NB4 (cell line): ENCODE data around the gene TSPAN17.
A peak's percentile ranks its signal among the peaks of the same experiment; 100 is the strongest.
"Not testable (repeated sequence)": the region's sequence is repeated elsewhere in the genome, so short reads cannot be mapped to it uniquely, and the experiment has no call there.

ENCODE experiments used
- DNase-seq: peaks from one replicate; pipeline ENCODE4 v3.0.0; 2010; ENCODE audit warnings: low read depth
- H3K4me3 ChIP-seq: one replicate; pipeline ENCODE4 v1.5.1; 2011; ENCODE audit warnings: mild to moderate bottlenecking, low read depth, low read length, moderate library complexity
- CTCF ChIP-seq: IDR thresholded peaks from one replicate; pipeline ENCODE4 v1.5.1; 2012; ENCODE audit warnings: low read depth, low read length
- MAX ChIP-seq: IDR thresholded peaks from 2 replicates; pipeline ENCODE4 v1.6.1; 2011; ENCODE audit warnings: low read depth, low read length
- MYC ChIP-seq: IDR thresholded peaks from 2 replicates; pipeline ENCODE4 v1.6.1; 2011; ENCODE audit warnings: low read depth, low read length
- POLR2A ChIP-seq: IDR thresholded peaks from 2 replicates; pipeline ENCODE4 v1.6.1; 2011; ENCODE audit warnings: mild to moderate bottlenecking; ENCODE audit not compliant: insufficient read length; ENCODE audit errors: extremely low read depth

TSPAN17 gene

GRCh38 chr5:176694631-176695030 lies 47.3 kb downstream of the TSPAN17 start:
- TF ChIP-seq MAX: no peak
- TF ChIP-seq POLR2A: no peak
- TF ChIP-seq MYC: no peak
- TF ChIP-seq CTCF: no peak

DNA sequence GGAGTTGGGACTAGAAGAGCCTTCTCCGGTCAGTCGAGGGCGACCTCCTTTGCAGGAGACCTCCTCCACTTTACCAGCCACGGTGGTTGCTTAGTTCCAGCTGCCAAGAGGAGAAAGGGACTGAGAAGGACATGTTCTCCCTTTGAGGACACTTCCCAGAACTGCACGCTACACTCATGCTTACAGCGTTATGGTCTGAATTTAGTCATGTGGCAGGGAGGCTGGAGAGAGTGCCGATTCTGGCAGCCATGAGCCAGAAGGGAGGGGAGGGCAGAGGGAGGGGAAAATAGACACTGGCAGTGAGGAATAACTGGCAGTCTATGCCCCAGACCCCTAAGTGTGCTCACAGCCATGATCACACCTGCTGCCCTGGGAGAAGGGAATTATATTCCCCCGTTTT lies 47.8 kb downstream of the TSPAN17 start:
- DNase-seq: no peak
- no peak overlapping the region for H3K4me3 ChIP-seq
- TF ChIP-seq MYC: no peak
- TF ChIP-seq CTCF: no peak
- no peak for TF ChIP-seq POLR2A
- TF ChIP-seq MAX: no peak

More at GRCh38 chr5:176694631-176695030, 47.3 kb downstream of the TSPAN17 start:
- DNase-seq: no peak
- no peak overlapping the region for H3K4me3 ChIP-seq

DNA sequence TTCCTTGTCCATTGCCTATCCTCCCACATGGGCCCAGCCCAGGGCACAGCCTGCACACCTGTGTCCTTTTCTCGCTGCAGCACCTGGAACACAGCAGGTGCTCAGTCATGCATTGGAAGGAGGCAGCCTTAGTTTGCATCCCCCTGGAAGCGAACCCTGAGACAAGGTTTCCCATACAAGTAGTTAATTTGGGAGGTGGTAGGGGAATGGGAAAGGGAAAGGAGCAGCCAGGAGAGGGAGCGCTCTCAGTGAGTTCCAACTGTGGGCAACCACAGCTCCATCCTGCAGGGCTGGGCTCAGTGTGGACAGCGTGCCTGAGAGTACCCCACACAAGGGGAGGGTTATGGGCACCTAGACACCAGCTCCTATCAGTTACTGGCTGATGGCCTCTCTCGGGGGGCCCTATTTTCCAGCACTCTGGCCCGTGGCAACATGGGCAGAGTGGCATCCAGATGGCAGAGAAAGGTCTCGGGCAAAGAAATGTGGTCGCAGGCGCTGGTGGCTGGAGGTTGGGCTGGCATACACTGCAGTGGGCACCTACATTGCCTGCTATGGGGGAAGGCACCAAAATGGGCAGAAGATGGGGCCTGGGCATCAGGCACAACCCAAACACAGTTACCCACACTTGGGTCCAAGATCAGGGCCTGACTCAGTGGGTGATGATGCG lies 50.1 kb downstream of the TSPAN17 start:
- DNase-seq: no peak
- no peak overlapping the region for H3K4me3 ChIP-seq
- no peak for TF ChIP-seq MAX
- no peak for TF ChIP-seq MYC
- no peak for TF ChIP-seq POLR2A
- TF ChIP-seq CTCF: no peak

GRCh38 chr5:176697934-176698538 lies 50.8 kb downstream of the TSPAN17 start:
- no peak for DNase-seq
- H3K4me3 ChIP-seq: no peak overlapping the region
- TF ChIP-seq MAX (no peak), CTCF (no peak), MYC (no peak), POLR2A (no peak)

GRCh38 chr5:176699446-176699845 lies 52.2 kb downstream of the TSPAN17 start:
- H3K4me3 ChIP-seq, DNase-seq: not testable (repeated sequence)

GRCh38 chr5:176700239-176700847 lies 53.1 kb downstream of the TSPAN17 start:
- H3K4me3 ChIP-seq: no peak overlapping the region
- TF ChIP-seq POLR2A (no peak), CTCF (peak; percentile 39), MYC (no peak)
- peak; percentile 32 for DNase-seq
